Testis (tissue), 3 donors: ENCODE measurements around the gene ERFE. TPM values are rescaled to one million over a fixed set of nuclear protein-coding genes. Genes with fewer than 3 reads are reported as not detected.

Source experiments
- DNase-seq: peaks from one replicate; pipeline ENCODE4 v3.0.0-alpha.2; 2019
- H3K27ac ChIP-seq, 2 donors: fragments of 200-600 bp; sonication (generic); one replicate each; pipeline ENCODE4 v1.5.1; 2019
- H3K27me3 ChIP-seq: fragments of 200-600 bp; sonication (generic); one replicate; pipeline ENCODE4 v1.5.1; 2019
- H3K36me3 ChIP-seq: fragments of 200-600 bp; sonication (generic); one replicate; pipeline ENCODE4 v1.5.1; 2017; ENCODE audit warnings: low read depth; ENCODE audit errors: missing control alignments
- H3K4me1 ChIP-seq: fragments of 200-600 bp; sonication (generic); one replicate; pipeline ENCODE4 v1.5.1; 2019
- H3K4me3 ChIP-seq, 2 donors: fragments of 200-600 bp; sonication (generic); one replicate each; pipeline ENCODE4 v1.5.1; 2017 to 2019
- H3K9me3 ChIP-seq: fragments of 200-600 bp; sonication (generic); one replicate; pipeline ENCODE4 v1.5.1; 2017
- CTCF ChIP-seq, 3 experiments: fragments of 450-650 bp in 2 of 3; fragments of 200-600 bp in 1 of 3; sonication (generic) in 1 of 3; IDR thresholded peaks; one replicate each; pipeline ENCODE4 v1.5.1; 2016 to 2019; ENCODE audit warnings: antibody characterized with exemption in 3 of 3, mild to moderate bottlenecking in 2 of 3, moderate library complexity in 1 of 3
- POLR2A ChIP-seq: fragments of 450-650 bp; IDR thresholded peaks from one replicate; pipeline ENCODE4 v1.6.1; 2017; ENCODE audit warnings: antibody characterized with exemption, mild to moderate bottlenecking, moderate library complexity
- WGBS, 2 donors: methylation state at CpG; one replicate each; pipeline ENCODE4 v1.1.5; 2018; 5-methylcytosine and 5-hydroxymethylcytosine counted together
- intact Hi-C: fragments of 100-400 bp; cut with DNase I; formaldehyde crosslinking; loops from one replicate; pipeline ENCODE4 v1.15.1; 2023; ENCODE audit warnings: low total_unique reads
- polyA plus RNA-seq: library from polyadenylated mRNA; stranded (reverse); fragments of 350-450 nt; fragmentation: Illumina TruSeq; extraction: RNeasy Lipid Tissue Mini Kit (QIAGEN cat#74804); gene quantifications from one replicate; pipeline ENCODE4 v1.2.3, GENCODE V29; 2014; ENCODE audit warnings: low read depth, low replicate concordance; ENCODE audit not compliant: insufficient read depth
- total RNA-seq, 2 donors: library from RNA; depleted of rRNA; stranded (reverse); fragments of >200 nt; gene quantifications; one replicate each; pipeline ENCODE4 v1.2.3, GENCODE V29; 2016

ERFE gene
- total and polyA plus RNA-seq, 3 donors from 2014 or later = 9.5 to 31.0 (median 23.1) TPM

GRCh38 chr2:238203094-238203972, 44.6 kb downstream of the ERFE start, which contains the start of gene ILKAP:
Gene ILKAP, minus strand, starts transcription at chr2:238203695. Its CDS starts 142 bp downstream, at chr2:238203553.
- Histone ChIP-seq H3K27ac (peak within 1 kb of the TSS in 1 of 2 donors; percentile 93), H3K36me3 (no peaks in the 10 kb centered on the region), H3K27me3 (no peaks in the 10 kb centered on the region), H3K4me1 (peaks cover 18% of the 10 kb centered on the region), H3K4me3 (peak within 1 kb of the TSS; percentile 70 to 97), H3K9me3 (no peaks in the 10 kb centered on the region)
- intact Hi-C loops = no loop called here
- DNase-seq = peak; percentile 87
- WGBS, 2 donors = 0% methylated on average over 37 of the region's 126 CpGs; no CpG with 5 or more reads in 1 of the 2 donors
- peak; percentile 11 for TF ChIP-seq POLR2A
- TF ChIP-seq CTCF (IDR thresholded peaks at IDR 0.05) = no peak

GRCh38 chr2:238203973-238204683, 45.4 kb downstream of the ERFE start:
- Histone ChIP-seq H3K27ac (peak overlapping the region in 1 of 2 donors; percentile 93), H3K4me1 (peaks cover 18% of the 10 kb centered on the region), H3K27me3 (no peaks in the 10 kb centered on the region), H3K9me3 (no peaks in the 10 kb centered on the region), H3K36me3 (no peaks in the 10 kb centered on the region), H3K4me3 (peak overlapping the region; percentile 70 to 97)
- no peak for DNase-seq
- 30 to 47% methylated on average over 18 of the region's 18 CpGs for WGBS, 2 donors
- no peak for TF ChIP-seq POLR2A
- no peak for TF ChIP-seq CTCF (IDR thresholded peaks at IDR 0.05)
- intact Hi-C loops = no loop called here

- no peaks in the 10 kb centered on the region for H3K36me3 ChIP-seq
- no peak for DNase-seq
- TF ChIP-seq CTCF (IDR thresholded peaks at IDR 0.05) (no peak), POLR2A (no peak)
- no peak overlapping the region for H3K27ac ChIP-seq
- intact Hi-C loops = no loop called here
- H3K27me3 ChIP-seq = no peaks in the 10 kb centered on the region
- H3K9me3 ChIP-seq = no peaks in the 10 kb centered on the region
- 73 to 77% methylated on average over 7 of the region's 7 CpGs for WGBS, 2 donors
- no peak overlapping the region for H3K4me3 ChIP-seq
- H3K4me1 ChIP-seq = peaks cover 5% of the 10 kb centered on the region
Measured at GRCh38 chr2:238207006-238207405, 48.2 kb downstream of the ERFE start.

- DNase-seq = no peak
- no peak overlapping the region for H3K27ac ChIP-seq
- no peaks in the 10 kb centered on the region for H3K27me3 ChIP-seq
- WGBS, 2 donors = 81 to 92% methylated on average over 2 of the region's 2 CpGs
- H3K9me3 ChIP-seq = no peaks in the 10 kb centered on the region
- no peak overlapping the region for H3K4me3 ChIP-seq
- H3K36me3 ChIP-seq = no peaks in the 10 kb centered on the region
- TF ChIP-seq CTCF (IDR thresholded peaks at IDR 0.05) (no peak), POLR2A (no peak)
- no peaks in the 10 kb centered on the region for H3K4me1 ChIP-seq
- intact Hi-C loops = no loop called here
Measured at GRCh38 chr2:238216651-238217184, 57.9 kb downstream of the ERFE start.

Other genes starting within 250 kb of the ERFE start
- 10 to 100 TPM; 72.8 to 77.8 TPM for gene UBE2F, start 192.0 kb upstream of the ERFE start, total RNA-seq
- gene UBE2F, start 192.0 kb upstream of the ERFE start, polyA plus RNA-seq = 68.3 TPM
- gene SCLY, start 98.0 kb upstream of the ERFE start, total RNA-seq = 10 to 100 TPM; 19.6 to 40.2 TPM
- 24.6 TPM for gene SCLY, start 98.0 kb upstream of the ERFE start, polyA plus RNA-seq
- 1 to 10 TPM; 2.8 to 7.5 TPM for gene ESPNL, start 58.6 kb upstream of the ERFE start, total RNA-seq
- 2.1 TPM for gene ESPNL, start 58.6 kb upstream of the ERFE start, polyA plus RNA-seq
- under 1 TPM; 0.16 to 0.37 TPM for gene KLHL30, start 20.3 kb upstream of the ERFE start, total RNA-seq
- 0.29 TPM for gene KLHL30, start 20.3 kb upstream of the ERFE start, polyA plus RNA-seq
- gene ILKAP, start 44.7 kb downstream of the ERFE start, total RNA-seq = 10 to 100 TPM; 59.8 to 65.3 TPM
- 44.8 TPM for gene ILKAP, start 44.7 kb downstream of the ERFE start, polyA plus RNA-seq
- gene HES6, start 81.1 kb downstream of the ERFE start, total RNA-seq = 10 to 100 TPM; 22.0 to 40.3 TPM
- gene HES6, start 81.1 kb downstream of the ERFE start, polyA plus RNA-seq = 21.3 TPM
- gene PER2, start 129.6 kb downstream of the ERFE start, total RNA-seq = 10 to 100 TPM; 55.5 to 59.1 TPM
- gene PER2, start 129.6 kb downstream of the ERFE start, polyA plus RNA-seq = 29.8 TPM
- gene TRAF3IP1, start 161.5 kb downstream of the ERFE start, total RNA-seq = 10 to 100 TPM; 22.1 to 38.0 TPM
- gene TRAF3IP1, start 161.5 kb downstream of the ERFE start, polyA plus RNA-seq = 40.9 TPM